HEK293T (cell line): ENCODE data around the gene ACKR3.

ENCODE experiments used
- ARNT ChIP-seq: fragments of 450-650 bp; IDR thresholded peaks from 2 replicates; pipeline ENCODE4 v1.6.1; 2017; ENCODE audit warnings: mild to moderate bottlenecking
- FOXM1 ChIP-seq: fragments of 450-650 bp; IDR thresholded peaks from 2 replicates; pipeline ENCODE4 v1.6.1; 2017; ENCODE audit warnings: mild to moderate bottlenecking, borderline replicate concordance
- HDGF ChIP-seq: fragments of 450-650 bp; IDR thresholded peaks from 2 replicates; pipeline ENCODE4 v1.6.1; 2017; ENCODE audit warnings: antibody characterized with exemption, borderline replicate concordance
- SP1 ChIP-seq: fragments of 450-650 bp; IDR thresholded peaks from 2 replicates; pipeline ENCODE4 v1.6.1; 2017
- SUZ12 ChIP-seq: fragments of 450-650 bp; IDR thresholded peaks from 2 replicates; pipeline ENCODE4 v1.6.1; 2016; ENCODE audit warnings: mild to moderate bottlenecking

DNA sequence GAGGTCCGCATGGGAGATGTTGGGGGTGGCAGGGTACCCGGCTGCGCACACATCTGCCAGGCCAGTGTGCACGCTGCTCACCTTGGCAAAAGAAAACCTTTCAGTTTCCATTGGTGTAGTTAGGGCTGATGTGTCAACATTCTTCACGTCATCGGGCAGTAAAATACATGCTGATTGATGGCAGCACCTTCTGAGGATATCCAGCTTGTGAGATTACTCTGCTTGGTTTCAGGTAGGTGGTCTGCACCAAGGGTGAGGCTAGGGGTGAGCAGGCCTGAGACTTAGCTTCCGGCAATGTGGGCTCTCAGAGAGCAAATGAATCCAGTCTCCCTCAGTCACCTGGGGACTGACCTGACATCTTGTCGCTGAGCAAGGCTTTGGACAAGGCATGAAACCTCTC, 19.3 kb upstream of the ACKR3 start:
- TF ChIP-seq SUZ12, result no peak
- no peak for TF ChIP-seq HDGF
- TF ChIP-seq ARNT, result no peak
- TF ChIP-seq SP1, result no peak
- TF ChIP-seq FOXM1, result no peak
